HTERT RPE-1 (cell line): Measurements from ENCODE around the gene COL17A1.

Experiments used
- in situ Hi-C: fragments of 300-500 bp; cut with MboI; formaldehyde crosslinking; loops from 4 replicates; pipeline ENCODE4 v1.14.3; 2020; ENCODE audit warnings: low sequenced_read_pairs

Gene COL17A1

GRCh38 chr10:104085801-104086400 is at the start of gene COL17A1:
Gene COL17A1 (minus strand): TSS chr10:104085880. CDS start chr10:104080673, 5,207 bp downstream.
- in situ Hi-C loops: no loop called here

GRCh38 chr10:104130041-104130440 is 44.4 kb upstream of the COL17A1 start:
- in situ Hi-C loops: no loop called here

DNA sequence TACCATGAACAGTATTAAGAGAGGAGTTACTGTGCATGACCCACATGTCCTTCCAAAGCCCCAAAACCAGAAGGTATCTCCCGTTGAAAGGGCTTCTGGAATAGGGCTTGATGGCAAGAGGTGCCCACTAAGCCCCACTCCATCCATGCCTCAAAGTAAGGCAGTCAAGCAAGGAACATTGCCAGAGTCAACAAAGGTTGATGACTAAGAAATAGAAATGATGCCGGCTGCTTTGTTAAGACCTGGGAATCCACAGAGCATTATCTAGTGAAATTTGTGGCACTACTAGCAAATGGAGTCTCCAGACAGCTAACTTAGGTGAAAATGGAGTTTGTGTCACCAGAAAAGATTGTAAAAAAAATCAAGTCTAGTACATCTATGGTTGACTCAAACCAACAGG is 42.5 kb upstream of the COL17A1 start:
- in situ Hi-C loops: no loop called here

- in situ Hi-C loops: no loop called here
These were observed 41.7 kb upstream of the COL17A1 start for GRCh38 chr10:104127411-104127810.

DNA sequence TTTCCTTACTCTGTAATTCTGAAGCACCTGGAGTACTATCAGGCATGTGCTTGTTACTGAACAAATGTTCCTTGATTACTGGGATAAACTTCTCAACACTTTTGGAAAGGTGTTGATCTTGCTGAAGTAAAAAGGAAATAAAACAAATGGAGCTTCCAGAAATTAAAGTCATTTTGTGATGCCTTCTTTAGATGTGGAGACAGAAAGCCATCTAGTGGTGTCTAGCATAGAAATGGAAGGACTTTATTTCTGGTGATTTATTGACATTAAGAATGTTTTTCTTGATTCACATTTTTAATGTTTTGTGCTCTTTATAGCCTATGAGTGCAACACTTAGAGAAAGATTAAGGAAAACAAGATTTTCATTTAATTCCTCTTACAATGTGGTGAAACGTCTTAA is 37.7 kb upstream of the COL17A1 start:
- in situ Hi-C loops: no loop called here

DNA sequence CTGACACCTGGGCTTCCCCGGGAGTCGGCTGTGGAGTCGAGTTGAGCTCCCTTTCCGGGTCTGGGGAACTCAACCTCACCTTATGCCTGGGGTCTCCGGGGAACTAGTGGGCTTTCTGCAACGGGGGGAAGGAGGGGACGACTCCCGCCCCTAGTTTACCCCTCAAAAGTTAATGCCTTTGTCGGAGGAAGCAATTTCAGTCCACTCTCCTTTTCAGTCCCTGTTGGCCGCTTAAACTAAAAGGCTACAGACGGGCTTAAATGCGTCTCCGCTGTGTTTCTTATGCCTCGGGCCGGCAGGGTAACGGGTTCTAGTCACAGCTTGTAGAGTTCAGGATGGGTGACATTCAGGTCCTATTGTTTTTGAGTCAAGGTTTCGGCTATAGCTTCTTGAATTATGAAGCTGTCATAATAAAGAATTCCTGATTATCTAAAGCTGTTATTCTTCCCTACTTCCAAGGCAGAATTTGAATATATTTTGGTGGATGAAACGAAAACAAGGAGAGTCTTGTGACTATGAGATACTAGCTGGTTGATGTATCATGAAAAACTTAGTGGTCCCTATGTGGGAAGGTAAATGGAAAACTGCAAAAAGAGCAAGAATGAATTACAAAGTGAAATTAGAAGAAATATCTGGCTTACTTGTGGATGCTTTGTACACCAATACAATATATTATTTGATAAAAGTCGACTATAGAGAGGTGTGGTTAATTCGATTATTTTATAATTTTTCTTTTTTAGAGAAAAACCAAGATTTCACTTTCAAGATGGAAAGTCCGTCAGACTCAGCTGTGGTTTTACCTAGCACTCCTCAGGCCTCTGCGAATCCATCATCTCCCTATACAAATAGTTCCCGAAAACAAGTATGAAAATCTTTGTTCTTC is 36.8 kb upstream of the COL17A1 start:
- in situ Hi-C loops: no loop called here

- in situ Hi-C loops: no loop called here
These were observed 36.0 kb upstream of the COL17A1 start, which contains the start of gene SFR1 for GRCh38 chr10:104121485-104122224. Gene SFR1 (plus strand): TSS chr10:104122171. CDS start chr10:104122184, 13 bp downstream.

GRCh38 chr10:104120903-104121484 is 35.3 kb upstream of the COL17A1 start:
- in situ Hi-C loops: no loop called here

DNA sequence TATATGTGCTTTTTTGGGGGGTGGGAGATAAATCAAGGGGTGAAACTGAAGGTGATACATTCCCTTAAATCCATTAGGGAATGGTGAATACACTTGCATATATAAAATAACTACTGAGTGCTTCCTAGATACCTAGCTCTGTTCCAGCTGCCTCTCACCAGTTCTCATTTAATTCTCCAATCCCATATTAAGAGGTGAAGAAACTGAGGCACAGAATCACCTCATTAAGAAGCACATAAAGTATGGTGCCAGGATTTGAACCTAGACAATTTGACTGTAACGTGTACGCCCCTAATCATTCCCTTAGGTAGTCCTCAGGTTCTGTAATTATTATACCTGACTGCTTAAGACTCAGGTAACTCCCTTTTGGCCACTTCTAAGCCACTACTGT is 34.8 kb upstream of the COL17A1 start:
- in situ Hi-C loops: no loop called here

- in situ Hi-C loops: no loop called here
These were observed 34.3 kb upstream of the COL17A1 start for GRCh38 chr10:104119996-104120395.

- in situ Hi-C loops: no loop called here
These were observed 32.2 kb upstream of the COL17A1 start for GRCh38 chr10:104117839-104118323.

DNA sequence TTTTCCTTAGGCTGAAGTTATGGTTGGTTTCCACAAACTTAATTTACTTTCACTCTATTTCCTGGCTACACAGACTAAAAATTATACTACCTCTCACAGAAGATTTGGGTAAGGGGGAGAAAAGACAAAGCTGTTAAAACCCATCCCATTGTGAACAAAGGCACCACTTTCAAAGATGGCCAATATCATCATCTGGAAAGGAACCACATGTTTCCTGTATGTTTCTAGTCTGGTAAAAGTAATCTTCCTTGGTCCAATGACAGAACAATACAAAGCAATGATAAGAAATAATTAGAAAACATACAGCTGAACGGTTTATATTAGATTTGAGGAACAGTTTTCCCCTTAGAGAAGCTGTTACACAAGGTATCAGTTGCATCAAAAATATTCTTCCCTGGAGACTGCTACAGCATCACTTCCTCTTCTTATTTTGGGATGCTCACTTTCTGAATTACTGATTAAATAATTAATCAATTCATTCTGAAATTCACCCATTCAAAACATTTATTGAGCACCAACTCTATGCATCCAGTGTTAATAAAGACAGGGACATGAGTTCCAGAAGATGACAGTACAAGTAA is 27.8 kb upstream of the COL17A1 start:
- in situ Hi-C loops: no loop called here

DNA sequence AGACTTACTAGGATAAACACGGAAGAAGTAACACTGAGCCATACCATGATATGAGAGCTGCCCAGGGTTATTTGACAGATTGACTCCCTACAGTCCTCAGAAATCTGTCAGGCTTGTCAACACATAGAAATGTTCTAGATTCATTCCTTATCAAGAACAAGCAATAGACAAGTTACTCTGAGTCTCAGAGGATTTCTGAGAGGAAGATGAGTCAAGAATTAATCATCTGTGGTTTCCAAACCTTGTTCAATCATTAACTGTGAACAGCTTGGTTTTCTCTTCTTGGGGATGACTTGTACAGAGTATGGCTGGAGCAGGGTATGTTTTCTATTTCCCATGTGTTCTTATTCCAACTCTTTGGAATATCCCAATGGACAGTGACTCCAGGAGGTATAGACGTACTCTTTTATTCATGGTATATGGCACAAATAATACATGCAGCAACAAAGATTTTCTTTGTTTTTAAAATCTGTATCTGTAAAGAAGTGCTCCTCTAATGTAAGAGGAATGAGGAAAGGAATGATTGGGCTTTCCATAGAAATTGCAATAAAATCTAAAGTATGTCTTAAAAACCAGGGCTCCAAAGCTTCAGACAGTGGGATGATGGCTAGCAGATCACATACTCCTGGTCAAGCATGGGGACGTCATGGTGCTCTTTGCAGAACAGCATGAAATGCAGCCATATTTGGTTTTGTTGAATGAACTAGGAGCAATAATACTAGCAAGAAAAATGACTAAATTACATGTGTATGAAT is 24.4 kb upstream of the COL17A1 start:
- in situ Hi-C loops: no loop called here

- in situ Hi-C loops: no loop called here
These were observed 19.2 kb upstream of the COL17A1 start for GRCh38 chr10:104104926-104105325.

DNA sequence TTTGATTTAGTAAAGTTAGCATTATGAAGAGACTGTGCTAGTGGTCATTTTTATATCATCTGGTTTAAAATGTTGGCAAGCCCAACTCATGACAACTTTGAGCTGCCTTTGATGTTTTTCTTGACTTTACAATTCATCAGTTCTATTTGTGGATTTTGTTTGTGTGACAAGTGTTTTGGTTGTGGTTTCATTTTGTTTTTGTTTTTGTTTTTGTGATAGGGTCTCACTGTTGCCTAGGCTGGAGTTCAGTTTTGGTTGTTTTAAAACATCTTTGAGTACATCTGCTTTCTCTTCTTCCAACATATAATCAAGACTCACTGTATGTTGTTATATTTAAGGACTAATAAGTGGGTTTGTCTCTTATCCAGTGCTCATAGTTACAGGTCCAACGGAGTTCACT is 18.7 kb upstream of the COL17A1 start:
- in situ Hi-C loops: no loop called here

- in situ Hi-C loops: no loop called here
These were observed 18.3 kb upstream of the COL17A1 start for GRCh38 chr10:104103956-104104355.

DNA sequence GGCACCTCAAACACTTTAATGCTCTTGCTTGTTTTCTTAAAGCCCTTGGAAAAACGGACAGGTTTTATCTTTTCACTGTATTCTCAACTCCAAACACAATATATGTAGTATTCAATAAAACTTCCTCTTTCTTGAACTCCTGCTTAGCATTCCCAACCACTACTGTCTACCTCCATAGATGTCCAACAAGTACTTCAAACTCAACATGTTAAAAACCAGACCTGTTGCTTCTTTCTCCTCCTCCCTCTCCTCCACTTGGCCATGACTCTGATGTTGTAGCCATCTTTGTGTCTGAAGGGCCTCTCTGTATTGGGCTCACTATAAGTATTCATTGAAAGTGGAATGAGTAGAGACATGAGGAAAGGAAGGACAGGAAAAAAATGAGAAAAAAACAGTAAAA is 16.2 kb upstream of the COL17A1 start:
- in situ Hi-C loops: no loop called here

GRCh38 chr10:104100795-104101194 is 15.1 kb upstream of the COL17A1 start:
- in situ Hi-C loops: no loop called here

GRCh38 chr10:104099941-104100340 is 14.3 kb upstream of the COL17A1 start:
- in situ Hi-C loops: no loop called here

DNA sequence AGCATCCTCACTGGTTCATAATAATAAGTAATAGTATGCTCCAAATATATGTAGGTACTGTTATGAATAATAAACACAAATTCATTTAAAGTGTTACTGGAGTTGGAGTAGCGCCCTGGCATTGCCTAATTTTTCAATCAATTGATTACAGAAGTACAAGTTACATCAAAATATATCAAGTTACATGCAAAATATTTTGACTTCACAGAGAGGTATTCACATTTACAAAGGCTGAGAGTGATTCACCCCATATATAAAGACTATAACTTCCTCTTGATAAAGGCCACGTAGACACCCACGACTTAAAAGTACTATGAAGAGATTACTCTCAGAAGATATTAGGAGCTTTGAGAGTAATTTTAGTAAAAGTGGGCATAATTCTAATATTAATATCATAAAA is 13.6 kb upstream of the COL17A1 start:
- in situ Hi-C loops: no loop called here
